ENCODE measurements around the gene NPEPPS.
A peak's percentile ranks its signal among the peaks of the same experiment; 100 is the strongest.

The NPEPPS gene

DNA sequence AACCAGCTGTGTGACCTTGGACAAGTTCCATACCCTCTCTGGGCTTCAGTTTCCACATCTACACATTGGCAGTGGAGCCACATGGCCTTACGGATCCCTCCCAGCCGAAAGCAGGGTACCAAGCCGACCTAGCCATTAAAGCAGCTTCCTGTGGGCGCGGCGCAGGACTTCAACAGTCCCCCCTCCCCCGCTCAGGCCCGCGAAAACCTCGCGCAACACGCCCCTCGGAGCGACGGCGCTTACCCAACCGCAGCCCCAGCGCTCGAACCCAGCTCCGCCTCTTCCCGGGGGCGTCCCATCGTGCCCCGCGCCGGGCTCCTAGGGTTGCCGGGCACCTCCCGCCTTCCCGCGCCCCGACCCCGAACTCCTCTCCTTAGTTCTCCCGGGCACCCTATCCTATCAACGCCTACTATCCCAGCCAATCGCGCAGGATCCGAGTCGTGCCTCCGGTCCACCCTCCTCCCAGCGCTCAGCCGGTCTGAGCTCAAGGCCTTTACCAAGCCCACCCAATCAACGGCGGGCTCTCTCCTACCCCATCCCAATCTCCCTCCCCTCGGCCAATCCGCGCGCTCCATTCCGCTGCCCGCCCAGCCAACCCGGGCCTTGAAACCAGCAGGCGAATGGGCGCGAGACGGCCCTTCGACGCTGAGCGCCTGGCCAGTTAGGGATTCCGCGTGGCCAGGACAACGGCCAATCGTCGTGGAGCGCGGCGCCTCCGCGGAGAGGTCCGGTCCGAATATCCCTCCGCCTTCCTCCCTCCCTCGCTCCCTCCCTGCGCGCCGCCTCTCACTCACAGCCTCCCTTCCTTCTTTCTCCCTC is 118.5 kb downstream of the NPEPPS start, which contains the start of gene KPNB1 (continued):
- TF ChIP-seq GLIS2 (tag by site-specific recombination; IDR thresholded peaks at IDR 0.05) = peak; percentile 91
- TF ChIP-seq ZBTB1 (tag by site-specific recombination; IDR thresholded peaks at IDR 0.05) = peak; percentile 78; the same call in 1 of the 2 replicates
- TF ChIP-seq HOXC10 (CRISPR knock-in tag; IDR thresholded peaks at IDR 0.05) = no peak
- TF ChIP-seq, protein P1, sequence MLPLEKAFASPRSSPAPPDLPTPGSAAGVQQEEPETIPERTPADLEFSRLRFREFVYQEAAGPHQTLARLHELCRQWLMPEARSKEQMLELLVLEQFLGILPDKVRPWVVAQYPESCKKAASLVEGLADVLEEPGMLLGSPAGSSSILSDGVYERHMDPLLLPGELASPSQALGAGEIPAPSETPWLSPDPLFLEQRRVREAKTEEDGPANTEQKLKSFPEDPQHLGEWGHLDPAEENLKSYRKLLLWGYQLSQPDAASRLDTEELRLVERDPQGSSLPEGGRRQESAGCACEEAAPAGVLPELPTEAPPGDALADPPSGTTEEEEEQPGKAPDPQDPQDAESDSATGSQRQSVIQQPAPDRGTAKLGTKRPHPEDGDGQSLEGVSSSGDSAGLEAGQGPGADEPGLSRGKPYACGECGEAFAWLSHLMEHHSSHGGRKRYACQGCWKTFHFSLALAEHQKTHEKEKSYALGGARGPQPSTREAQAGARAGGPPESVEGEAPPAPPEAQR (tag by site-specific recombination; IDR thresholded peaks at IDR 0.05) = peak; percentile 85; the same call in 1 of the 2 replicates
- TF ChIP-seq ZNF221 (tag by site-specific recombination; IDR thresholded peaks at IDR 0.05; ENCODE audit: borderline replicate concordance) = no peak
- TF ChIP-seq TRIM28 (IDR thresholded peaks at IDR 0.05; ENCODE audit: borderline replicate concordance, low read length) = no peak
- peak; percentile 98; the same call in 1 of the 2 replicates for TF ChIP-seq ZBTB7A (tag by site-specific recombination; IDR thresholded peaks at IDR 0.05; ENCODE audit: low read depth)
- TF ChIP-seq ZNF23 (tag by site-specific recombination; IDR thresholded peaks at IDR 0.05; ENCODE audit: borderline replicate concordance) = no peak
- TF ChIP-seq, protein P2, sequence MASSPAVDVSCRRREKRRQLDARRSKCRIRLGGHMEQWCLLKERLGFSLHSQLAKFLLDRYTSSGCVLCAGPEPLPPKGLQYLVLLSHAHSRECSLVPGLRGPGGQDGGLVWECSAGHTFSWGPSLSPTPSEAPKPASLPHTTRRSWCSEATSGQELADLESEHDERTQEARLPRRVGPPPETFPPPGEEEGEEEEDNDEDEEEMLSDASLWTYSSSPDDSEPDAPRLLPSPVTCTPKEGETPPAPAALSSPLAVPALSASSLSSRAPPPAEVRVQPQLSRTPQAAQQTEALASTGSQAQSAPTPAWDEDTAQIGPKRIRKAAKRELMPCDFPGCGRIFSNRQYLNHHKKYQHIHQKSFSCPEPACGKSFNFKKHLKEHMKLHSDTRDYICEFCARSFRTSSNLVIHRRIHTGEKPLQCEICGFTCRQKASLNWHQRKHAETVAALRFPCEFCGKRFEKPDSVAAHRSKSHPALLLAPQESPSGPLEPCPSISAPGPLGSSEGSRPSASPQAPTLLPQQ (tag by site-specific recombination; IDR thresholded peaks at IDR 0.05) = peak; percentile 89
- TF ChIP-seq ZNF792 (tag by site-specific recombination; IDR thresholded peaks at IDR 0.05) = no peak
- no peak for TF ChIP-seq SCRT1 (tag by site-specific recombination; IDR thresholded peaks at IDR 0.05; ENCODE audit: borderline replicate concordance)
- TF ChIP-seq, protein P3, sequence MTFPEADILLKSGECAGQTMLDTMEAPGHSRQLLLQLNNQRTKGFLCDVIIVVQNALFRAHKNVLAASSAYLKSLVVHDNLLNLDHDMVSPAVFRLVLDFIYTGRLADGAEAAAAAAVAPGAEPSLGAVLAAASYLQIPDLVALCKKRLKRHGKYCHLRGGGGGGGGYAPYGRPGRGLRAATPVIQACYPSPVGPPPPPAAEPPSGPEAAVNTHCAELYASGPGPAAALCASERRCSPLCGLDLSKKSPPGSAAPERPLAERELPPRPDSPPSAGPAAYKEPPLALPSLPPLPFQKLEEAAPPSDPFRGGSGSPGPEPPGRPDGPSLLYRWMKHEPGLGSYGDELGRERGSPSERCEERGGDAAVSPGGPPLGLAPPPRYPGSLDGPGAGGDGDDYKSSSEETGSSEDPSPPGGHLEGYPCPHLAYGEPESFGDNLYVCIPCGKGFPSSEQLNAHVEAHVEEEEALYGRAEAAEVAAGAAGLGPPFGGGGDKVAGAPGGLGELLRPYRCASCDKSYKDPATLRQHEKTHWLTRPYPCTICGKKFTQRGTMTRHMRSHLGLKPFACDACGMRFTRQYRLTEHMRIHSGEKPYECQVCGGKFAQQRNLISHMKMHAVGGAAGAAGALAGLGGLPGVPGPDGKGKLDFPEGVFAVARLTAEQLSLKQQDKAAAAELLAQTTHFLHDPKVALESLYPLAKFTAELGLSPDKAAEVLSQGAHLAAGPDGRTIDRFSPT (tag by site-specific recombination; IDR thresholded peaks at IDR 0.05) = peak; percentile 78
- TF ChIP-seq, protein P4, sequence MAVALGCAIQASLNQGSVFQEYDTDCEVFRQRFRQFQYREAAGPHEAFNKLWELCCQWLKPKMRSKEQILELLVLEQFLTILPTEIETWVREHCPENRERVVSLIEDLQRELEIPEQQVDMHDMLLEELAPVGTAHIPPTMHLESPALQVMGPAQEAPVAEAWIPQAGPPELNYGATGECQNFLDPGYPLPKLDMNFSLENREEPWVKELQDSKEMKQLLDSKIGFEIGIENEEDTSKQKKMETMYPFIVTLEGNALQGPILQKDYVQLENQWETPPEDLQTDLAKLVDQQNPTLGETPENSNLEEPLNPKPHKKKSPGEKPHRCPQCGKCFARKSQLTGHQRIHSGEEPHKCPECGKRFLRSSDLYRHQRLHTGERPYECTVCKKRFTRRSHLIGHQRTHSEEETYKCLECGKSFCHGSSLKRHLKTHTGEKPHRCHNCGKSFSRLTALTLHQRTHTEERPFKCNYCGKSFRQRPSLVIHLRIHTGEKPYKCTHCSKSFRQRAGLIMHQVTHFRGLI (tag by site-specific recombination; IDR thresholded peaks at IDR 0.05) = peak; percentile 53
- no peak; the same call in 1 of the 2 replicates for TF ChIP-seq ZNF350 (tag by site-specific recombination; IDR thresholded peaks at IDR 0.05)
- TF ChIP-seq ZNF596 (tag by site-specific recombination; IDR thresholded peaks at IDR 0.05) = no peak
- no peak for TF ChIP-seq ZNF132 (tag by site-specific recombination; IDR thresholded peaks at IDR 0.05; ENCODE audit: borderline replicate concordance)
- TF ChIP-seq ZNF248 (tag by site-specific recombination; IDR thresholded peaks at IDR 0.05) = no peak
- peak; percentile 39; the same call in 1 of the 2 replicates for TF ChIP-seq ZNF121 (tag by site-specific recombination; IDR thresholded peaks at IDR 0.05)
- TF ChIP-seq ZNF37A (tag by site-specific recombination; IDR thresholded peaks at IDR 0.05) = no peak
- no peak for TF ChIP-seq ZFP41 (tag by site-specific recombination; IDR thresholded peaks at IDR 0.05; ENCODE audit: borderline replicate concordance)
- TF ChIP-seq, protein P5, sequence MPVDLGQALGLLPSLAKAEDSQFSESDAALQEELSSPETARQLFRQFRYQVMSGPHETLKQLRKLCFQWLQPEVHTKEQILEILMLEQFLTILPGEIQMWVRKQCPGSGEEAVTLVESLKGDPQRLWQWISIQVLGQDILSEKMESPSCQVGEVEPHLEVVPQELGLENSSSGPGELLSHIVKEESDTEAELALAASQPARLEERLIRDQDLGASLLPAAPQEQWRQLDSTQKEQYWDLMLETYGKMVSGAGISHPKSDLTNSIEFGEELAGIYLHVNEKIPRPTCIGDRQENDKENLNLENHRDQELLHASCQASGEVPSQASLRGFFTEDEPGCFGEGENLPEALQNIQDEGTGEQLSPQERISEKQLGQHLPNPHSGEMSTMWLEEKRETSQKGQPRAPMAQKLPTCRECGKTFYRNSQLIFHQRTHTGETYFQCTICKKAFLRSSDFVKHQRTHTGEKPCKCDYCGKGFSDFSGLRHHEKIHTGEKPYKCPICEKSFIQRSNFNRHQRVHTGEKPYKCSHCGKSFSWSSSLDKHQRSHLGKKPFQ (tag by site-specific recombination; IDR thresholded peaks at IDR 0.05) = no peak; the same call in 1 of the 2 replicates
- TF ChIP-seq ZNF48 (tag by site-specific recombination; IDR thresholded peaks at IDR 0.05) = no peak
- TF ChIP-seq ZNF560 (tag by site-specific recombination; IDR thresholded peaks at IDR 0.05; ENCODE audit: borderline replicate concordance) = no peak
- TF ChIP-seq, protein P6, sequence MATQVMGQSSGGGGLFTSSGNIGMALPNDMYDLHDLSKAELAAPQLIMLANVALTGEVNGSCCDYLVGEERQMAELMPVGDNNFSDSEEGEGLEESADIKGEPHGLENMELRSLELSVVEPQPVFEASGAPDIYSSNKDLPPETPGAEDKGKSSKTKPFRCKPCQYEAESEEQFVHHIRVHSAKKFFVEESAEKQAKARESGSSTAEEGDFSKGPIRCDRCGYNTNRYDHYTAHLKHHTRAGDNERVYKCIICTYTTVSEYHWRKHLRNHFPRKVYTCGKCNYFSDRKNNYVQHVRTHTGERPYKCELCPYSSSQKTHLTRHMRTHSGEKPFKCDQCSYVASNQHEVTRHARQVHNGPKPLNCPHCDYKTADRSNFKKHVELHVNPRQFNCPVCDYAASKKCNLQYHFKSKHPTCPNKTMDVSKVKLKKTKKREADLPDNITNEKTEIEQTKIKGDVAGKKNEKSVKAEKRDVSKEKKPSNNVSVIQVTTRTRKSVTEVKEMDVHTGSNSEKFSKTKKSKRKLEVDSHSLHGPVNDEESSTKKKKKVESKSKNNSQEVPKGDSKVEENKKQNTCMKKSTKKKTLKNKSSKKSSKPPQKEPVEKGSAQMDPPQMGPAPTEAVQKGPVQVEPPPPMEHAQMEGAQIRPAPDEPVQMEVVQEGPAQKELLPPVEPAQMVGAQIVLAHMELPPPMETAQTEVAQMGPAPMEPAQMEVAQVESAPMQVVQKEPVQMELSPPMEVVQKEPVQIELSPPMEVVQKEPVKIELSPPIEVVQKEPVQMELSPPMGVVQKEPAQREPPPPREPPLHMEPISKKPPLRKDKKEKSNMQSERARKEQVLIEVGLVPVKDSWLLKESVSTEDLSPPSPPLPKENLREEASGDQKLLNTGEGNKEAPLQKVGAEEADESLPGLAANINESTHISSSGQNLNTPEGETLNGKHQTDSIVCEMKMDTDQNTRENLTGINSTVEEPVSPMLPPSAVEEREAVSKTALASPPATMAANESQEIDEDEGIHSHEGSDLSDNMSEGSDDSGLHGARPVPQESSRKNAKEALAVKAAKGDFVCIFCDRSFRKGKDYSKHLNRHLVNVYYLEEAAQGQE (tag by site-specific recombination; IDR thresholded peaks at IDR 0.05) = no peak
- TF ChIP-seq ZNF112 (tag by site-specific recombination; IDR thresholded peaks at IDR 0.05) = no peak
- TF ChIP-seq, protein P7, sequence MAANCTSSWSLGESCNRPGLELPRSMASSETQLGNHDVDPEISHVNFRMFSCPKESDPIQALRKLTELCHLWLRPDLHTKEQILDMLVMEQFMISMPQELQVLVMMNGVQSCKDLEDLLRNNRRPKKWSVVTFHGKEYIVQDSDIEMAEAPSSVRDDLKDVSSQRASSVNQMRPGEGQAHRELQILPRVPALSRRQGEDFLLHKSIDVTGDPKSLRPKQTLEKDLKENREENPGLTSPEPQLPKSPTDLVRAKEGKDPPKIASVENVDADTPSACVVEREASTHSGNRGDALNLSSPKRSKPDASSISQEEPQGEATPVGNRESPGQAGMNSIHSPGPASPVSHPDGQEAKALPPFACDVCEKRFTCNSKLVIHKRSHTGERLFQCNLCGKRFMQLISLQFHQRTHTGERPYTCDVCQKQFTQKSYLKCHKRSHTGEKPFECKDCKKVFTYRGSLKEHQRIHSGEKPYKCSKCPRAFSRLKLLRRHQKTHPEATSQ (tag by site-specific recombination; IDR thresholded peaks at IDR 0.05) = peak; percentile 89; the same call in 1 of the 2 replicates

All from HEK293 (cell line).